C4-2B (cell line): ENCODE measurements around the gene DNAJC7.

Source experiments
- H3K27ac ChIP-seq: fragments of 450-650 bp; 2 replicates; pipeline ENCODE4 v1.5.1; 2017
- CTCF ChIP-seq: fragments of 450-650 bp; conservative IDR thresholded peaks from 2 replicates; pipeline ENCODE4 v1.5.1; 2017; ENCODE audit warnings: mild to moderate bottlenecking
- ZFX ChIP-seq: fragments of 450-650 bp; IDR thresholded peaks from 2 replicates; pipeline ENCODE4 v1.6.1; 2017

DNAJC7 gene

GRCh38 chr17:41959030-41959335 lies 58.3 kb downstream of the DNAJC7 start:
- TF ChIP-seq CTCF, result no peak
- no peak overlapping the region for H3K27ac ChIP-seq

GRCh38 chr17:41957869-41958439 lies 59.3 kb downstream of the DNAJC7 start:
- TF ChIP-seq CTCF (no peak), ZFX (no peak)
- H3K27ac ChIP-seq, result no peak overlapping the region

GRCh38 chr17:41957031-41957868 lies 60.0 kb downstream of the DNAJC7 start:
- no peak overlapping the region for H3K27ac ChIP-seq

GRCh38 chr17:41956522-41956921 lies 60.7 kb downstream of the DNAJC7 start:
- no peak overlapping the region for H3K27ac ChIP-seq
- TF ChIP-seq ZFX (no peak), CTCF (no peak)

More at GRCh38 chr17:41957031-41957868, 60.0 kb downstream of the DNAJC7 start:
- no peak for TF ChIP-seq CTCF
- no peak for TF ChIP-seq ZFX

- TF ChIP-seq ZFX, result no peak
- no peak overlapping the region for H3K27ac ChIP-seq
Observed at GRCh38 chr17:41948762-41949460, 68.3 kb downstream of the DNAJC7 start.

- no peak overlapping the region for H3K27ac ChIP-seq
- TF ChIP-seq CTCF, result no peak
- no peak for TF ChIP-seq ZFX
Observed at GRCh38 chr17:41944943-41945342, 72.3 kb downstream of the DNAJC7 start.

GRCh38 chr17:41943492-41943891 lies 73.7 kb downstream of the DNAJC7 start:
- H3K27ac ChIP-seq, result no peak overlapping the region
- TF ChIP-seq ZFX, result no peak
- TF ChIP-seq CTCF, result no peak
